ENCODE data around the gene ZBTB20. TPM values are rescaled to one million over a fixed set of nuclear protein-coding genes. Genes with fewer than 3 reads are reported as not detected.

ZBTB20 gene
- total and polyA plus RNA-seq, 2 donors (not counting 1 experiment from before 2014, with no cell fraction given): 4.0 to 123 TPM

DNA sequence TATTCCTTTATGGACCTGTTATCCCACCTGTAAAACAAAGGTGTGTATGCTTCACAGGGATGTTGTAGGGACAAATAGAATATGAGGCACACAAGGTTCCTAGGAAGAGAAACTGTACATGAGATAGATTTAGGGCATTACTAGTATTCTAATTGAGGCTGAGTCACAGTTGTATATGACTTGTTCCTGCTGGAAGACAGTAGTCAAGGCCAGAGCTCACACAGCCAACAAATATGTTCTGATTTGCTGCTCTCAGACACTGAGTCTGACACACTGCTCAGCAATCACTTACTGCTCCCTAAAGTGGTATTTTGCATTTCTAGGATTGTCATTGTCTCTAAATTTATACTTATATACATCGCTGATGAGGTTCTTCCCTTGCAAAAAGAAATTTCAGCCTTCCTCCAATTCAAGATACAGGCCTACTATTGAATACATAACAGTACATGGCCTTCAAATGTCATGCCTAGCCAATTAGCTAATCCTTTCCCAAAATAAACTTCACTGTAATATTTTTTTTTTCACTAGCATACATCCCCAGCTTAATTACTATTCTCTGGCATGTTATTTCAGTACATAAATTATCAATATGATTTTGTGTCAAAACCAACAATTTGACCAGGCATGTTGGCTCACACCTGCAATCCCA lies 783.4 kb downstream of the ZBTB20 start:
- intact Hi-C loops (cut with micrococcal nuclease): no loop called here

GRCh38 chr3:114362815-114363214 lies 784.3 kb downstream of the ZBTB20 start:
- no peak overlapping the region for H3K9ac ChIP-seq (ENCODE audit: low read length)
- peaks cover 0 to 4% of the 10 kb centered on the region in 2 experiments for H3K36me3 ChIP-seq (replicated peaks in 1 of 2; ENCODE audit: control extremely low read depth in 1 of 2, control insufficient read depth in 1 of 2, extremely low read depth in 1 of 2, insufficient read depth in 2 of 2, low read length in 1 of 2)
- no peaks in the 10 kb centered on the region for H3K4me1 Mint-ChIP-seq
- H3K4me1 ChIP-seq (ENCODE audit: control insufficient read depth in 2 of 2, insufficient read depth in 2 of 2, low read length in 2 of 2): no peaks in the 10 kb centered on the region
- H3K9me3 ChIP-seq (ENCODE audit: control extremely low read depth in 1 of 3, control insufficient read depth in 2 of 3, insufficient read depth in 1 of 3, low read length in 2 of 3): no peaks in the 10 kb centered on the region
- no peak overlapping the region for H2AFZ ChIP-seq (ENCODE audit: insufficient read depth, low read depth, low read length, poor library complexity, severe bottlenecking)
- CTCF ChIA-PET: interaction anchor here (0.9 to 4.0 kb wide), 11 partner anchors 10 to 1452 kb away, joined by 3 to 17 read pairs (median 6); no protein-coding TSS in a partner anchor
- H3K27ac Mint-ChIP-seq: no peak overlapping the region
- no CpG with 5 or more reads among the region's 1 CpG for WGBS (ENCODE audit: insufficient coverage)
- no peaks in the 10 kb centered on the region for H3K27me3 ChIP-seq (replicated peaks in 1 of 4; ENCODE audit: control extremely low read depth in 1 of 4, control insufficient read depth in 3 of 4, insufficient read depth in 4 of 4, low read length in 3 of 4)
- intact Hi-C loops (cut with micrococcal nuclease): loop anchor here (1.0 kb wide), 1 partner anchor 211 kb away; no protein-coding TSS in a partner anchor
- peak; percentile 13 for DNase-seq
- POLR2A ChIA-PET: no interaction called here
- H3K4me3 ChIP-seq (ENCODE audit: control extremely low read depth in 1 of 5, extremely low read depth in 1 of 5, insufficient read depth in 1 of 5, low read depth in 2 of 5, low read length in 4 of 5): no peak overlapping the region
- H3K4me3 Mint-ChIP-seq: no peak overlapping the region
- no peak overlapping the region for H3K4me2 ChIP-seq (replicated peaks; ENCODE audit: low read depth, low read length, poor library complexity, severe bottlenecking)
- H3K79me2 ChIP-seq (ENCODE audit: control insufficient read depth, insufficient read depth, low read length): no peaks in the 10 kb centered on the region
- ATAC-seq (ENCODE audit: low read depth): no peak
- TF ChIP-seq, protein P1, sequence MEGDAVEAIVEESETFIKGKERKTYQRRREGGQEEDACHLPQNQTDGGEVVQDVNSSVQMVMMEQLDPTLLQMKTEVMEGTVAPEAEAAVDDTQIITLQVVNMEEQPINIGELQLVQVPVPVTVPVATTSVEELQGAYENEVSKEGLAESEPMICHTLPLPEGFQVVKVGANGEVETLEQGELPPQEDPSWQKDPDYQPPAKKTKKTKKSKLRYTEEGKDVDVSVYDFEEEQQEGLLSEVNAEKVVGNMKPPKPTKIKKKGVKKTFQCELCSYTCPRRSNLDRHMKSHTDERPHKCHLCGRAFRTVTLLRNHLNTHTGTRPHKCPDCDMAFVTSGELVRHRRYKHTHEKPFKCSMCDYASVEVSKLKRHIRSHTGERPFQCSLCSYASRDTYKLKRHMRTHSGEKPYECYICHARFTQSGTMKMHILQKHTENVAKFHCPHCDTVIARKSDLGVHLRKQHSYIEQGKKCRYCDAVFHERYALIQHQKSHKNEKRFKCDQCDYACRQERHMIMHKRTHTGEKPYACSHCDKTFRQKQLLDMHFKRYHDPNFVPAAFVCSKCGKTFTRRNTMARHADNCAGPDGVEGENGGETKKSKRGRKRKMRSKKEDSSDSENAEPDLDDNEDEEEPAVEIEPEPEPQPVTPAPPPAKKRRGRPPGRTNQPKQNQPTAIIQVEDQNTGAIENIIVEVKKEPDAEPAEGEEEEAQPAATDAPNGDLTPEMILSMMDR (IDR thresholded peaks at IDR 0.05): peak; percentile 51
- no peak for TF ChIP-seq EZH2 (IDR thresholded peaks at IDR 0.05; ENCODE audit: borderline replicate concordance, insufficient read depth, low read depth, low read length, poor library complexity, severe bottlenecking)
- H3K9me3 Mint-ChIP-seq (ENCODE audit: insufficient read depth): no peaks in the 10 kb centered on the region
- no peaks in the 10 kb centered on the region for H4K20me1 ChIP-seq (ENCODE audit: control insufficient read depth, insufficient read depth, low read length, poor library complexity, severe bottlenecking)
- no peaks in the 10 kb centered on the region for H3K27me3 Mint-ChIP-seq
- H3K27ac ChIP-seq (ENCODE audit: low read length in 2 of 2): no peak overlapping the region

More for the DNA sequence above, 783.4 kb downstream of the ZBTB20 start:
- Mint-ChIP-seq H3K4me3 (no peak overlapping the region), H3K9me3 (ENCODE audit: insufficient read depth) (no peaks in the 10 kb centered on the region), H3K27me3 (no peaks in the 10 kb centered on the region), H3K27ac (no peak overlapping the region), H3K4me1 (no peaks in the 10 kb centered on the region)
- no peak for DNase-seq
- ChIA-PET POLR2A (no interaction called here), CTCF (interaction anchor here (0.6 to 4.0 kb wide), 14 partner anchors 13 to 1451 kb away, joined by 3 to 17 read pairs (median 4); no protein-coding TSS in a partner anchor)
- H3K9ac ChIP-seq (ENCODE audit: low read length): no peak overlapping the region
- H2AFZ ChIP-seq (ENCODE audit: insufficient read depth, low read depth, low read length, poor library complexity, severe bottlenecking): no peak overlapping the region
- no peaks in the 10 kb centered on the region for H3K4me1 ChIP-seq (ENCODE audit: control insufficient read depth in 2 of 2, insufficient read depth in 2 of 2, low read length in 2 of 2)
- H3K27me3 ChIP-seq (replicated peaks in 1 of 4; ENCODE audit: control extremely low read depth in 1 of 4, control insufficient read depth in 3 of 4, insufficient read depth in 4 of 4, low read length in 3 of 4): no peaks in the 10 kb centered on the region
- no peak for ATAC-seq (ENCODE audit: low read depth)
- H3K36me3 ChIP-seq (replicated peaks in 1 of 2; ENCODE audit: control extremely low read depth in 1 of 2, control insufficient read depth in 1 of 2, extremely low read depth in 1 of 2, insufficient read depth in 2 of 2, low read length in 1 of 2): peaks cover 0 to 4% of the 10 kb centered on the region in 2 experiments
- no peaks in the 10 kb centered on the region for H3K79me2 ChIP-seq (ENCODE audit: control insufficient read depth, insufficient read depth, low read length)
- WGBS (ENCODE audit: insufficient coverage): 100% methylated on average over 1 of the region's 1 CpG
- no peak overlapping the region for H3K4me3 ChIP-seq (ENCODE audit: control extremely low read depth in 1 of 5, extremely low read depth in 1 of 5, insufficient read depth in 1 of 5, low read depth in 2 of 5, low read length in 4 of 5)
- no peaks in the 10 kb centered on the region for H3K9me3 ChIP-seq (ENCODE audit: control extremely low read depth in 1 of 3, control insufficient read depth in 2 of 3, insufficient read depth in 1 of 3, low read length in 2 of 3)
- no peaks in the 10 kb centered on the region for H4K20me1 ChIP-seq (ENCODE audit: control insufficient read depth, insufficient read depth, low read length, poor library complexity, severe bottlenecking)
- no peak overlapping the region for H3K27ac ChIP-seq (ENCODE audit: low read length in 2 of 2)
- no peak overlapping the region for H3K4me2 ChIP-seq (replicated peaks; ENCODE audit: low read depth, low read length, poor library complexity, severe bottlenecking)
- TF ChIP-seq EZH2 (IDR thresholded peaks at IDR 0.05; ENCODE audit: borderline replicate concordance, insufficient read depth, low read depth, low read length, poor library complexity, severe bottlenecking): no peak
- TF ChIP-seq, protein P1 (IDR thresholded peaks at IDR 0.05): no peak

All from B cell (primary cell).